CMK (cell line): Measurements from ENCODE around the gene SIPA1L3.

Source experiments
- DNase-seq: peaks from one replicate; pipeline ENCODE4 v3.0.0-alpha.2; 2010; ENCODE audit warnings: low read depth

The SIPA1L3 gene

DNA sequence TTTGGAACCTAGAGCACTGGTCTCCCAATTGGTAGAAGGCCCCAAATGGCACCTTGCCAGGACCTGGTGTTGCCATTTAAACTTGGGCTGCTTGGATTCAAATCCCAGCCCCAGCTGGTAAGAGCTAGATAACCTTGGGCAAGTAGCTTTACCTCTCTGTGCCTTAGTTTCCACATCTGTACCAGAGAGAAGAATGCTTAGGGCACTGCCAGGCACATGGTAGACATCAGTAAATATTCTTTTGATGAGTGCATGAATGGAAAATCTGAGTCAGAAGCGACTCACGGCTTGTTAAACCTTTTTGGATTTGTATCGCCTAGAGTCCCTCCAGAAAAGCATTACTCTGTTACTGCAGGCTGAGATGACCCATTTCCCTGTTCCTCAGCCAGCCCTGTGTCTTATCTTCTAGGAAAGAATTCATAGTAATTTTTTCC, 90.9 kb downstream of the SIPA1L3 start:
- no peak for DNase-seq

DNA sequence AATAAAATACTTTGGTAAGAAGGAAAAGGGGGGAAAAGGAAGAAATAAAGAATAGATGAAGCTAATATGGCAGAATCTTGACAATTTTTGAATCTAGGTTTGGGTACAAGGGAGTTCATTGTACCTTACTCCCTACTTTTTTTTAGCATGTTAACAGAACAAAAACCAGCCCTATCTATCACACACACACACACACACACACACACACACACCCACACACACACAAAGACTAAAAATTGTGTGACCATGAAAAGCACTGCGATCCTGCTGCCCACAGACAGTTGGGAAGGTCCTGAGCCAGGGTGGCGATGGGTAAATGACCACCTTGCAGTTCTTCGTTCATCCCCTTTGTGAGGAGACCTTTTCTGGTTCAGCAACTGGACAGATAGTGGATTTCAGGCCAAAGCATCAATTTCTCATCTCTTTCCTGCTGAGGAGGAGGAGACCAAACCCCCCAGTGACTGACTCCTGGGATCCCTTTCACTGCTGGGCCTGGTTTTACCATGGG, 91.8 kb downstream of the SIPA1L3 start:
- no peak for DNase-seq

DNA sequence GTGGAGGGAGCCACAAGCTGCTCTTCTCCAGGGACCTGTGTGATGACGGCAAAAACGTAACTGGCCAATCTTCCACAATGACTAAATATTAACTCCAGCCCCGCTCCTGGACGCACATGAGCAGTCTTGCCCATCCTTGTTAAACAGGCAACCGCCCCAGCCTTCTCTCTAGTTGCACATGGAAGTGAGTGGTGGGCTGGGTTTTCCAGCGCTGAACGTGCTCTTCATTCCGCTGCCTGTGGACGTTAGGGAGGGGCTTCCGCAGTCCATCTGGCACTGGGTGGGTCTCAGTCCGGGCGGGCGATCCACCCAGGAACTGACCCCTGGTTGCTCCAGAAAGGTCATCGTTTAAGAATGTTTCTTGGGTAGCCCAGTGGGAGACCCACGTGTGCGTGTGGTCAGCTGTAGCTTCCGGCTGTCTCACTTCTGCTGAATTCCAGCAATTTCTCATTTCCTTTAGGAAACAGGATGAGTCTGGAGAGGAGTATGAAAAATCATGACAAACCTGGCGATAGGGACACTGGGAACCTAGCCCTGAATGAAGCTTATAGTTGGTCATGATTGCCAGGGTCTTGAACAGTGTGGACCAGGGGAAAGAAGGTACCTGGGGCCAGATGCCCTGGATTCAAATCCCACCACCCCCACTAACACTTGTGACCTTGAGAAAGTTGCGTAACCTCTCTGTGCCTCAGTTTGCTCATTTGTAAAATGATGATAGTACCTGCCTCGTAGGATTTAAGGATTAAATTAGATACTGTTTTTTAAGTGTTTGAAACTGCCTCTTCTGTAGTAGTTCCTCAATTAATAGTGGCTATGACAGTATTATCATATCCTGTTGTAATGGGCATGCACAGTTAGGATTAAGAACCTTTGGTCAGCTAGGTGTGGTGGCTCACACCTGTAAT, 92.6 kb downstream of the SIPA1L3 start:
- DNase-seq: no peak

DNA sequence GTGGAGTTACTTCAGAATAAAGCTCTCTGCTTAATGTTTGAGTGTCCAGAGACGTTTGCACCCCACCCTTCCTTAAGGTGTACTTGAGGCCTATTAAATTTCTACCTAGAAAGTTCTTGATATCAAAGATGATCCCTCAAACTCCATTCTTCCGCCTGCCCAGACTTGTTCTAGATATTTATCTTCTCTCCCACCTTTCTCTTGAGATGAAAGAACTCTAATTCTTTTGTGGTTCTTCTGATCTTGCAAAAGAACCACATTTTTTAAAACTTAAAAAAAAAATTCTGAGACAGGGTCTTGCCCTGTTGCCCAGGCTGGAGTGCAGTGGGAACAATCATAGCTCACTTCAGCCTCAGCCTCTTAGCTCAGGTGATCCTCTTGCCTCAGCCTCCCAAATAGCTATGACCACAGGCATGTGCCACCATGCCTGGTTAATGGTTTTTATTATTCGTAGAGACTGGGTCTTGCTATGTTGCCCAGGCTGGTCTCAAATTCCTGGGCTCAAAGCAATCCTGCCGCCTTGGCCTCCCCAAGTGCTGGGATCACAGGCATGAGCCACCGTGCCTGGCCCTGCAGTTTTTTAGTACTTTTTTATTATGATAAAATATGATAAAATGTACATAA, 94.3 kb downstream of the SIPA1L3 start:
- no peak for DNase-seq

DNA sequence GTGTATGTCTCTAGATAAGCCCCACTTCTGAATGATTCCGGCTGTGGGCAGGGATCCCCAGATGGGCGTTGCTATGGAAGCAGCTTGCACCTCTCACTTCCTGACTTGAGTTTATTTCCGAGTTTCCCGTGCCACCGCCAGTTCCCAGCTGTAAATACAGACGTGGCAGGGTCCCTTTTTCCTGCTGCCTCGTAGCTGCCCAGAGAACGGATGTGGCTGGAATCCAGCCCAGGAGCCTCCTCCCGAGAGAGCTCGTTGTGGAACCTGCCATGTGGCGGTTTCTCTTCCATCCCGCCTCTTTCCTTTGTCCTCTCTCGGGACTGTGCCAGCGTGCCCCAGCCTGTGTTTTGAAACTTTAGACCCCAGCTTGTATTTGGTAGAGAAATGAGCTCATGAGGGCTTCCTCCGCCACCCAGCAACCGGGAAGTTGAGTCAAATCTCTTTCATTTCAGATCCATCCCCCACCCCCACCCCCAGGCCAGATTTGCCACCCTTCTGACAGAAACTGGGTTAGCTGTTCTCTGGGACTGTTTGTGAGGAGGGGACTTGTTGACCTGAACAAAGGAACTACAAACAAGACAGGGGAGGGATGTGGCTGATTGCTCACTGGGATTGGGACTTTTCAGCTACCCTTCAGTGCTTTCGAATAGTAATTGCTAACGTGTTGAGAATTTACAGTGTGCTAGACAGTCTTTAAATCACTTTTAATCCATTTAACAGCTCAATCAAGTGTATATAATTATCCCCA, 96.6 kb downstream of the SIPA1L3 start:
- no peak for DNase-seq

DNA sequence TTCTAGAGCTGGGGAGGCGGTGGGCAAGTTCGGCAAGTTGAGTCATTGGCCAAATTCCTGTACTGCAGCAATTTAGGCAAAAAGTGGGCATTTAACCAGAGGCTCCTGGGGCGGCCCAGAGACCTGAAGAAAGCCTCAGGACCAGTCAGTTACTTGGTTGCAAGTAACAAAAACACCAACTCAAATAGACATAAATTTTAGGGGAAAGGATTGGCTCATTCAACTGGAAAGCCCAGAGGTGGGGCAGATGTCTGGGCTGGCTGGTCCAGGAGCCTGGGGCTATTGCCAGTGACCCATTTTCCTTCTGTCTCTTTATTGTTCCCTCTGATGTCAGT, 97.1 kb downstream of the SIPA1L3 start:
- DNase-seq: no peak

DNA sequence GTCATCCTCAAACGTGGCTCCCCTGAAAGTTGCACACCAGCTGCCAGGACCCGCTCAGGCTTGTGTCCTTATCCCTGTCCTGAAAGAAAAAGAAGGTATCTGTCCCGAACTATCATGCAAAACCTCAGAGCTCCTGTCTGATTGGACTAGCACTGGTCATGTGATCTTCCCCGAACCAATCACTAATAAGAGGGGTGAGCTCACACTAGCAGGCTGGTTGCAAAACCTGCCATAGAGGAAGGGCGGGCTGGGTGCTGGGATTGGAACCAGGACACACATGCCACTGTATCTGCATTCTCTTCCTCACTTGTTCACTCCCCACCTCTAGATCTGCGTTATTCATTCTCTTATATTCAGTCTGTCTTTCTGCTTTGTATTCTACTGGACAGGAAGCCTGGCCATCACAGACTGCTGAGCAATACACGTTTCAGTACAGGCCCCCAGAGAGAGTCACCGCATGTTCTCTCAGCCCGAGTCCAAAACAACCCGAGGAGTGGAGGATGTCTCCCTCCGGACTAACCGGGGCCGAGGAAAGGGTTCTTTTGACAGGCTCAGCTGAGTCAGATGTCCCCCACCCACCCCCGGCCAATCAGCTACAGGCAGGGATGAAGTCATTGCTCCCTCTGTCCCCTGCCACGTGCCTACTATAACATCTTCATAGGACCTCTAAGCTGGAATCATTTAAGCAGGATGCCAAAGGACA, 97.7 kb downstream of the SIPA1L3 start:
- peak; percentile 69 for DNase-seq

DNA sequence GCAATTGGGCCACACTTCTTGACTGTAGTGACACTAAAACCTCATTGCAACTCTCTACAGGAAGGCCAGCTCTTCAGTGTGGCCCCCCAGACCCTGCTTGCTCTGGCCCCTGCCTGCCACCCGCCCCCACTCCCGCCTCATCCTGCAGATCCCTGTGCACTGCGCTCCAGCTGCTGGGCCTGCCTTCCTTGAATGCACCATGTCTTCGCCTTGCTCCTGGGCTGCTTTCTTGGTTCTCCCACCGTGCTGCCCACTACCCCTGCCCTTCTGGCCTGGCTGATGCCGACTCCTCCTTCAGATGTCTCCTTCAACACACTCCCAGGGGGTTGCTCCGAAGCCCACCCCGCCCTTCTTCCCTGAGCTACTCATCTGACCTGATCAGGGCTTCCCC, 98.2 kb downstream of the SIPA1L3 start:
- no peak for DNase-seq

DNA sequence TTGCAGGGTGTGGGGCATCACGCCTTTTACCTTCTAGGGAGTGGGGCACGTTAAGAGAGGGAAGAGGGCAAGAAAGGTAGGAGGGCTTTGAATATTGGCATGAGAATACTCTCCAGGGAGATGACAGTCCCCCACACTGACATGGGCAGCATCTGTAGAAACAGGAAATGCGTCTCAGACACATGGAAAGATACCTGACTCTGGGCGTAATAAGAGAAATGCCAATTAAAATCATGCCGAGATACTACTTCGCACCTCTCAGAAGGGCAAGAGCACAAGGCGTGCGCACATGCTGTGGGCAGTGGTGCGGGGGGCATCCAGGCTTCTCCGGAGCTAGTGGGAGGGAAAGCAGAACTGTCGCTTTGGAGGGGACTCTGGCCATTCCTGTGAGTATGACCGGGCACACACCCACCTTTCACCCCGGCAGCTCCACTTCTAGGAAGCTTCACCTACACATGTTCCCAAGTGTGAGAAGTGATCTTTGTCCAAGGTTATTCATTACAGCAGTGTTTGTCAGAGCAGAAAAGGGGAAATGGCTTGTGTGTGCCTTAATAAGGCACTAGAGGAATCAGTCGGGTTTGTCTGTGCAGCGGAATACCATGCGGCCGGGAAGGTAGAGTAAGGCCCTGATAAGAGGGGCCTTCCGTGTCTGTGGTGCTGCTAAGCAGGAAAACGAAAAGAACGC, 99.5 kb downstream of the SIPA1L3 start:
- no peak for DNase-seq

DNA sequence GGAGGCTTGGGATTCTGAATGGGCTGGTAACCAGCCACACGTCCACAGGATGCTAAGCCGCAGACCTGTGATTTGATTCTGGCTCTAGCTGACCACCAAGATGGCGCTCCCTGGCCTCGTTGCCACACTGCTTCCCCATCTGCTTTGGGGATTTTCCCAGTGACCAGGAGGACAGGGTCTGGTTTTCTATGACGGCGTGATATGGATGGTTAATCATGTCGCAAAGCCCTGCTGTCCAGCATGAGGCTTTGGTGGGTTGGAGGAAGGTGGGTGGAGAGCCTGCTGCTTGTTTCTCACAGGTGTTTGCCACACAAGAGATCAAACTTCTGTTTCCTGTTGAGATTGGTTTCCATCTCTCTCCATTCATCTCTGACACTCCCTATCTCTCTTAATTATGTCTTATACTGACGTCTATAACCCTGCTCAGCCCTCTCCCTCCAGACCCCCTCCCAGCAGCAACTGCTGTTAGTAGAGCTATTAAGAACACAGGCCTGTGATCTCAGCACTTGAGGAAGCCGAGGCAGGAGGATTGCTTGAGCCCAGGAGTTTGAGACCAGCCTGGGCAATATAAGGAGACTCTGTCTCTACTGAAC, 102.7 kb downstream of the SIPA1L3 start:
- no peak for DNase-seq

DNA sequence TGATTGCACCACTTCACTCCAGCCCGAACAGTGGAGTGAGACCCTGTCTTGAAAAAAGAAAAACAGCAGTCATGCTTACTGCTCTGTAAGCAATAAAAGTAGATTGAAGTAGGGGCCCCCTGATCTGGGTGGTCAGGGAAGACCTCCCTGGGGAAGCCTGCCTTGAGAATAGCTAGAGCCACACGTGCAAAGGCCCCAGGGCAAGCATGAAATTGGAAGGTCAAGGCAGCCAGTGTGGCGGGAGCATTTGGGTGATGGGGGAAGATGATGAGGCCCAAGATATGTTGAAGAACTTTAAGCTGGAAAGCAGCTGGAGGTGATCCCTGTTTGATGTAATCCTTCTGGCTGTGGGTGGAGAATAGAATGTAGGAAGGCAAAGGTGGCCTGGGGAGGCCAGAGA, 104.4 kb downstream of the SIPA1L3 start:
- no peak for DNase-seq

DNA sequence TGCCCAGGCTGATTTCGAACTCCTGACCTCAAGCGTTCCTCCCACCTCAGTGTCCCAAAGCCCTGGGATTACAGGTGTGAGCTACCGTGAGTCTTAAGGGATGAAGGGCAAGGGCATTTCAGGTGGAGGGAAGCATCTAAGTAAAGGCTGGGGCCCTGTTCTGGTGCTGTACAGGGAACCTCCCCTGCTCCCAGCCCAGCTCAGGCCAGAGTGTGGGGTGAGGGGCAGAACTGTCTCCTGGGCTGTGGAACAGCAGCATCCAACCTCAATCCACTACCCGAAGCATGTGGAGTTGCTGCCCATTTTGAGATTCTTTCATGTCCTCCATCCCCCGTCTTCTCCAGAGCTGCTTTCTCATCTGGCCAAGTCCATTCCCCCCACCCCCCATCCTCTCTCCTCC, 105.3 kb downstream of the SIPA1L3 start:
- no peak for DNase-seq

DNA sequence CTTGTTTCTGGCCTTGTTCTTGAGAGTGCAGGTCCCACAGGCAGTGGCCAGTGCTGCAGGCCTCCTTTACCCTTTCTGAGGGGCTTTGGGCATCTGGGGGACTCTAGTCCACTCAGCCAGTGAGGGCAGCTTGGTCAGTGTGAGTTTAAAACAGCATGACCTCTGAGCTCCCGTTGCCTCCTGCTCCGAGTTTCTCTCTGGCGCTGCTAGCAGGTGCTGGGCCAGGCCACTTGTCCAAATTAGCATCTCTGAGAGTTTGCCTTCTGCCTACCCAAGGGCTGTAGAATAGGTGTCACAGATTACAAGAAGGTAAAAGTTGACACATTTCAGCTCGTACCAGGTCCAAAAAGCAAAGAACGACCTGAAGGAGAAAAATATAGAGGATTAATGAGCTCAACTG, 105.9 kb downstream of the SIPA1L3 start:
- DNase-seq: no peak

DNA sequence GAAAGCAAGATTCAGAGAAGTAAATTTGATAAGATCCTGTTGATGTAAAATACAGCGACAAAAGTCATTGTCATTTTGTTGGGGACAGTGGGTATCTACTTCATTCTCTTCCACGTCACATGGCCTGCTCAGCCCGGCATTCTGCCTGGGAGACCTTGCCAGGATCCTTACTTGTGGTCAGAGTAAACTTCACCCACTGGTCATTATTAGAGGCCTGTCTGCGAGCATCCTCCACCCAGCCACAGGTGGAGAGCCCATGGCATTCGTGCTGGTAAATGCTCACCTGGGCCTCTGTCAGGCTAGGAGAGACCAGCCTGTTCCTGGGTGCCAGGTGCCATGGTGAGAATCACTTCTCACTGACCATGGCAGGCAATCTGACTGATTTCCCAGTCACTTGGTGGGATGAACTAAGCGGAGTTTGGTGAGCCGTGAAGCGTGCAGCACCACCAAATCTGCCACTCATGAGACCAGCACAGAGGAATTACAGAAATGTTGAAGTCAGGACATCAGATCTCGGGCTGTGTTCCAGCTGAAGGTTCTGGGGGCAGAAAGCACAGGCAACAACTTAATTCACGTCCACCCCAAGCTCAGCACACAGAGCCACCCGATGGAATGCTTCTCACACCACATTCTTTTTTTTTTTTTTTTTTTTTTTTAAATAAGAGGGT, 107.0 kb downstream of the SIPA1L3 start:
- no peak for DNase-seq

DNA sequence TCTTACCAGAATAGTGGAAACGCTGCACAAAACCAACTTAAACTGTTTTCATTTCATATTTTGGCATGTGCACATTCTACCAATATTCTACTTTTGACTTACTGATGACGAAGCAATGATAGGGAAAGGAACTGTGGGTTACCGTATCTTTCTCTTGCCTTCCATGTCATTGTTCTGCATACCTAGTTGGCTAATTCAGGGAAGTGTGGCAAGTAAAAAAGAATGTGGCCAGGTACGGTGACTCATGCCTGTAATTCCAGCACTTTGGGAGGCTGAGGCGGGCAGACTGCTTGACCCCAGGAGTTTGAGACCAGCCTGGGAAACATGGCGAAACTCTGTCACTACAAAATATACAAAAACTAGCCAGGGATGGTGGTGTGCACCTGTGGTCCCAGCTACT, 108.2 kb downstream of the SIPA1L3 start:
- DNase-seq: no peak

DNA sequence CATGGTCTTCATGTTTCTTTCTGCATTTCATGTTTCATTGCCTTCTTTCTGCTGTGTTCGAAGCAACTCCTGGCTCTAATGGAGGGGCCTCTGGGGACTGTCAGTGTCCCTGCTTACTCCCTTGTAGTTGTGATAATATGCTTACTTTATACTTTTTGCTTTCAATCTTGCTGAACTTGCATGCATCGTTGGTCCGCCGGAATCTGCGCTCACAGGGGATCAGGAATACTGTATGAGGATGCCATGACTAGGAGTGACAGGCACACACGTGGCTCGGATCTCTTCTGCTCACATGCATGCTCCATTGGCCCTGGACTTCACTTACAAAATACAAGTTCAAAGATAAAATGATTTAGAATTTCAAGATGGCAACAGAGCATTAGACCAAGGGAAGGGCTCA, 108.8 kb downstream of the SIPA1L3 start:
- DNase-seq: no peak

DNA sequence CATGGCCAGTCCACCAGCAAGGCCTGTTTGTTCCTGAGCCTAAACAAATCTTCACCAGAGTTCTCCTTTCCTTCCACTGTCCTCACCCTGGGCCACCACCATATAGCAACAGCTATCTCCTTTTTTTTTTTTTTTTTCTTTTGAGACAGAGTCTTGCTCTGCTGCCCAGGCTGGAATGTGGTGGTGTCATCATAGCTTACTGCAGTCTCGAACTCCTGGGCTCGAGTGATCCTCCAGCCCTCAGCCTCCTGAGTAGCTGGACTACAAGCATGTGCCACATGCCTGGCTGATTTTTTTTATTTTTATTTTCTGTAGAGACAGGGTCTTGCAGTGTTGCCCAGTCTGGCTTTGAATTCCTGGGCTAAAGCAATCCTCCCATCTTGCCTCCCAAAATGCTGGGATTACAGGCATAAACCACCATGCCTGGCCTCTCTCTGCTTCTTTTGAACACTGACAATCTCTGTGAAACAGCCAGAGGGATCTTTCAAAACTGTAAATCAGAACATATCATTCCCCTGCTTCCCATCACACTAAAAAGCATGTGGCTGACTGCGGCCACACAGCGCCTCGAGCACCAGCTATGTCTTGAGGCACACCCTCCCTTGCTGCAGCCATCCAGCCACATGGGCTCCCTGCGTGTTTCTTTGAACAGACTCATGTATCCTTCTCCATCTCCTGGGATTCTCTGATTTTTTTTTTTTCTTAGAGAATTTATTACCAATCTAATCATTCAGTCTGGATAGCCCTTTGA, 110.6 kb downstream of the SIPA1L3 start:
- no peak for DNase-seq

DNA sequence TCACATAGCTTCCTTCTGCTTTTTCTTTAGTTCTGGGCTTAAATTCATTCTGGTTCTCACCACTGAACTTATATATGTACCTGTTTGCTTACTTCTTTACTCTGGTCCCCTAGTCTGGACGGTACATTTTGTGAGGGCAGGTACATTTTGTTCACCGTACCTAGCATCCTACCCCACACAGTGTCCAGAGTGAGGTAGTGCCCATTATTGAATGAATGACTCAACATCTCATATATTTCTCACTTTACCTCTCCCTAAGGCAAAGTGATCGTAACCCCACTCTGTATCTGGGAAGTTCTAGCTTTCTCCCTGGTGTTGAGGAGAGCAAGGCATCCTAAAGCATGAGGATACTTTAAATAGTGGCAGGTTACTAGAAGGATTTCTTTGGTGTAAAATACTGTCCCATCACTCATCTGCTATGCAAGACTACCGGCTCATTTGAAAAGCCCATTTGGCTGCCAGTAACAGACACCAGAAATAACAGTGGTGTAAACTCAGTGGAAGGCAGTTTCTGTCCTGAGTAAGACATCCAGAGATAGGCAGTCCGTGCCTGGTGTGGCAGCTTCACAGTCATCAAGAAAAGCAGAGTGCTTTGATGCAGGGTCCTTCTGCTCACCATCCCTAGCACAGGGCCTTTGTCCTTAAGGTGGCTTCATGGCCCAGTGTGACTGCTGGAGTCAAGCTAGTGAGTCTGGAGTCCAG, 111.8 kb downstream of the SIPA1L3 start:
- DNase-seq: no peak

DNA sequence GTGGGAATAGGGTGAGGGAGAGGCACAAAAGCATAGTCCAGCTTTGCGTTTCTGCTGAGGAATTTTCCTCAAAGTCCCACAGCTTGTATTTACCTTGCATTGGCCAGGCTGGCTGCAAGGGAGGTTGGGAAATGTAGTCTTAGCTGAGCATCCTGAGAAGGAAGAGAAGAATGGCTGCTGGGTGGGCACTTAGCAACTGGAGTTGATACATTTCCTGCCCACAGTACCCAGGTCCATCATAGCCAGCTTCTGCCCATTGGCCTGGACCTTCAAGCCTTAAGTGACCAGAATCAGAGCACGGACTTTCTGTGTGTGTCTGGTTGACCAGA, 112.4 kb downstream of the SIPA1L3 start:
- no peak for DNase-seq
